Measurements from ENCODE around the gene NSMF.

Gene NSMF

DNA sequence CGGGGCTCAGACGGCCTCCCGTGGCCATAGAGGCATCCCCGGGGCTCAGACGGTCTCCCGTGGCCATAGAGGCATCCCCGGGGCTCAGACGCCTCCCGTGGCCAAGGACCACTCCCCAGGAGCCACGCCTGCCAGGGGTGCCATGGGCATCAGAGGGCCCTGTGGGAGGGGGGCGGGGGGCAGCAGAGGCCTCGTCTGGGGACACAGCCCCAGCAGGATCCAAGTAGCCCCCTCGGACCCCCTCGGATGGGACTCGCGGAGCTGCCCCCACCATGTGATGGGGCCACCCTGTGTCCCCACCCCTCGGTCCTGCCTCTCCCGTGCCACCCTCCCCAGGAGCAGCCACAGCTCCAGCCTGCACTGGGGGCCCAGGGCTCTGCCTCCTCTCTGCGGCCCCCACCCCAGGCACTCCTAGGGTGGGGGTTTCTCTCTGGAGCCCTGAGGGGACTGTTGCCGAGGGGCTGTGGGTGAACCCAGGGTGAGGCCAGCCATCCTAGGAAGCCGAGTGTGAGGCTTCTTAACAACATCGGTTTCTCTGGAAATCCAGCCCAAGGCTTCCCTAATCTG, 20.5 kb downstream of the NSMF start:
- Mint-ChIP-seq H3K9me3 (no peaks in the 10 kb centered on the region), H3K27ac (no peak overlapping the region), H3K36me3 (no peaks in the 10 kb centered on the region), H3K27me3 (peaks cover 60% of the 10 kb centered on the region), H3K4me3 (no peak overlapping the region), H3K4me1 (no peaks in the 10 kb centered on the region)
- no peak for ATAC-seq

DNA sequence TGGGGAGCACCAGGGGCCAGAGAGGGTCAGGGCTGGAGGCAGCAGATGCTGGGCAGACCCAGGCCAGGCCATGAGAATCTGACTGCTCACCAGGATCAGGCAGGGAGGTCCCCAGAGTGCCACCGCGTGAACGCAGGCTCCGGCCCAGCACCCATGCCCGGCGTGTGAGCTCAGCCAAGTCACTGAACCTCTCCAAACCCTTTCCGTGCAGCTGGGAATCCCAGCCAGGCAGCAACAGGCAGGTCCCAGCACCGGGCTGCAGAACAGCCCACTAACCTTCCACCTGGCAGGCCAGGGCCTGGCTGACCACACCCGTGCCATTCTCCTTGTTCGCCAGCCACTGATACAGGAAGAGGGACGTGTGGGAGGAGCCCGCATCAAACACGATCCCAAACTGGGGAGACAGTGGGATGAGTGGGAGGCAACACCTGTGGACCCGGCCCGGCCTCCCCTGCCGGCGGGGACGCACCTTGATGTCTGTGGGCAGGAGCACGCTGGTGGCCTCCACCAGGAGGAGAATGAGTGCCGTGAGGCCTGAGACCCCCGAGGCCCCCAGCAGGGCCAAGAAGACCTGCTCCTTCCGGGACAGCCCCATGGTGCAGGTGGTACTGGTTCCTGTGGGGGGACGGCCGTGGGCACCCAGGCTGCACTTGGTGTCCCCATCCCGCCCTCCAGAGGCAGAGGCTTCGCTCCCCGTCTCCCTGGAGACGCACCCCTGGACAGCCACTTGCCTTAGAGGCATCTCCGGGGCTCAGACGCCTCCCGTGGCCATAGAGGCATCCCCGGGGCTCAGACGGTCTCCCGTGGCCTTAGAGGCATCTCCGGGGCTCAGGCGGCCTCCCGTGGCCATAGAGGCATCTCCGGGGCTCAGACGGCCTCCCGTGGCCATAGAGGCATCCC, 21.2 kb downstream of the NSMF start:
- Mint-ChIP-seq H3K9me3 (no peaks in the 10 kb centered on the region), H3K4me1 (no peaks in the 10 kb centered on the region), H3K36me3 (no peaks in the 10 kb centered on the region), H3K4me3 (no peak overlapping the region), H3K27me3 (peaks cover 53% of the 10 kb centered on the region), H3K27ac (no peak overlapping the region)
- ATAC-seq = no peak

DNA sequence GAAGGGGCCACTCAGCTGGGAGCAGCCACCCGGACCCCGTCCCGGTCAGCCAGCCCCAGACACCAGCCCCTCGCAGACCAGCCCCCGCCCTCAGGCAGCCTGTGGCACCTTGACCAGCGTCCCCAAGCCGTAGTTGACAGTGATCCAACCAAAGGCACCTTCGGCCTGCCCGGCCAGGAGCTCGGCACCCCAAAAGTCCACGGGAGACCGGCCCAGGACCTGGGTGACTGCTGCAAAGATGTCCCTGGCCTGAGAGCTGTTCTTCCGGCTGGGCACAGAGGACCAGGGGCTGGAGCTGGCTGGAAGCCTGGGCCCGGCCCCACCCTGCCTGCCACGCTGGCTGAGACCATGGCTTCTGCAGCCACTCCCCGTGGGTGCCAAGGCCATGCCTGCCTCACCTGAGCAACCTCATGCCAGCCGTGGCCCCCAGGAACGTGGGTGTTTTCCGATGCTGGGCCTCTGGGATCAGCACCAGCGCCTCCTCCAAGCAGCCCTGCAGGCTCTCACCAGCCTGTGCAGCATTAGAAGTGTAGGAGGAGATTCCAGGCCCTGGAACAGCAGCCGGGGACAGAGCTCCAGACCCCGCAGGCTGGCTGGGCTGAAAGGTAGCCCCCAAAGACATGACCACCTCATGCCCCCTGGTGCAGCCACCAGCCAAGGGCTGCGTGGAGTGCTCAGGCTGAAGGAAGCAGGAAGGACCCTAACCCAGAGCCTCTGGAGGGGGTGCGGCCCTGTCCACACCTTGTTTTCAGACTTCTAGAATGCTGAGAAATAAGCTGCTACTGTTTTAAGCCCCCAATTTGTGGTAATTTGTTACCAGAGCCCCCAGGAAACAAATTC, 22.2 kb downstream of the NSMF start:
- no peaks in the 10 kb centered on the region for H3K9me3 Mint-ChIP-seq
- no peaks in the 10 kb centered on the region for H3K36me3 Mint-ChIP-seq
- no peaks in the 10 kb centered on the region for H3K4me1 Mint-ChIP-seq
- H3K27ac Mint-ChIP-seq = no peak overlapping the region
- no peak for ATAC-seq
- H3K4me3 Mint-ChIP-seq = no peak overlapping the region
- H3K27me3 Mint-ChIP-seq = peaks cover 47% of the 10 kb centered on the region

DNA sequence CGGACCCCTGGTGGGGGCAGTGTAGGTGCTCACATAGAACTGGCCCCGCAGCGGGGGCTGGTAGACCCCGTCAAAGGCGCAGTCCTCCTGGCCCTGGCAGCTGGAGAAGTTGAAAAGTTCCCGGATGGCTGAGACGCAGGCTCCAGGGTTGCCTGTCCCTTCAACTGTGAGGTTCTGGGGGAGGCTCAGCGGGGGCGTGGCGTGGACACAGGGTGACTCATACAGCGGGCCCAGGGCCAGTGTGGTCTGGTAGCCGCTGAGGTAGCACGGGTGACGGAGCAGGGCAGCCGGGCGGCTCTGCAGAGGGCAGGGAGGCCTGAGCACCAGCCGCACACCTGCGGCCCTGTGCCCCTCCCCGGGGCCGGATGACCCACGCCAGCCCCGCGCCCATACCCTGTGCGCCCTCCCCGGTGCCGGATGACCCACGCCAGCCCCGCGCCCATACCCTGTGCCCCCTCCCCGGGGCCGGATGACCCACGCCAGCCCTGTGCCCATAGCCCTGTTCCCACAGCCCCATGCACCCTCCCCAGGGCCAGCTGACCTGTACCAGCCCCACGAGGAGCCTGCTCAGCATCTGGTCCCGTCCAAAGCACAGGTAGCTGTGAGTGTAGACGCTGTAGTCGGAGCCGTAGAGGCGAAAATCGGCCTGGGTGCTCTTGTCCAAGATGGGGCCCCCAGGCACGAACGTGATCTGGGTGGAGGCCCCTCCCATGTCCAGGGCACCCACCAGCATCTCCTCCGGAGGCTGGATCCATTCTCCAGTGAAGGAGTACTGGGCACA, 23.0 kb downstream of the NSMF start:
- H3K27ac Mint-ChIP-seq = no peak overlapping the region
- ATAC-seq = peak; percentile 55
- H3K36me3 Mint-ChIP-seq = no peaks in the 10 kb centered on the region
- no peaks in the 10 kb centered on the region for H3K9me3 Mint-ChIP-seq
- H3K27me3 Mint-ChIP-seq = peaks cover 50% of the 10 kb centered on the region
- no peaks in the 10 kb centered on the region for H3K4me1 Mint-ChIP-seq
- H3K4me3 Mint-ChIP-seq = no peak overlapping the region

DNA sequence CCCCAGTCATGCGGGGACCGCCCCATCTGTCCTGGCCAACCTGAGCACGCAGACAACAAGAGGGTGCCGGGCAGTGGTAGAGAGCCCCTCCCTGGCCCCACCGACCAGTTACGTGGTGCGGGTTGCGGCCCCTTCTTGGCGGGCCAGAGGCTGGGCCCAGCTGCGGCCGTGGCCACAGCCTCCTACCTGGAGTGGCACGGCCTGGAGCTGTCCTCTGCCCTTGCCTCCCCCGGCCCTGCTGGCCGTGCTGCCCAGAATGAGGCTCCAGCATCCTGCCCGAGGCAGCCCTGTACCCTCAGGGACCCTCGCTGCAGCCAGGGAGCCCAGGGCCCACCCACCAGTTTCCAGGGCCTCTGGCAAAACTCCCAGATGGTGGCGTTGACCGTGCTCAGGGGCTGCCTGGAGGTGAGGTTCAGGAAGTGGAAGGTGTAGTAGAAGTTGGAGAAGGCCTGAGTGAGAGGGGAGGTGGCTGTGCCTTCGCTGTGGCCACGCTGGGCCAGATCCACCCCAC, 23.7 kb downstream of the NSMF start:
- Mint-ChIP-seq H3K4me1 (no peaks in the 10 kb centered on the region), H3K27me3 (peaks cover 54% of the 10 kb centered on the region), H3K9me3 (no peaks in the 10 kb centered on the region), H3K27ac (no peak overlapping the region), H3K36me3 (no peaks in the 10 kb centered on the region), H3K4me3 (no peak overlapping the region)
- no peak for ATAC-seq

DNA sequence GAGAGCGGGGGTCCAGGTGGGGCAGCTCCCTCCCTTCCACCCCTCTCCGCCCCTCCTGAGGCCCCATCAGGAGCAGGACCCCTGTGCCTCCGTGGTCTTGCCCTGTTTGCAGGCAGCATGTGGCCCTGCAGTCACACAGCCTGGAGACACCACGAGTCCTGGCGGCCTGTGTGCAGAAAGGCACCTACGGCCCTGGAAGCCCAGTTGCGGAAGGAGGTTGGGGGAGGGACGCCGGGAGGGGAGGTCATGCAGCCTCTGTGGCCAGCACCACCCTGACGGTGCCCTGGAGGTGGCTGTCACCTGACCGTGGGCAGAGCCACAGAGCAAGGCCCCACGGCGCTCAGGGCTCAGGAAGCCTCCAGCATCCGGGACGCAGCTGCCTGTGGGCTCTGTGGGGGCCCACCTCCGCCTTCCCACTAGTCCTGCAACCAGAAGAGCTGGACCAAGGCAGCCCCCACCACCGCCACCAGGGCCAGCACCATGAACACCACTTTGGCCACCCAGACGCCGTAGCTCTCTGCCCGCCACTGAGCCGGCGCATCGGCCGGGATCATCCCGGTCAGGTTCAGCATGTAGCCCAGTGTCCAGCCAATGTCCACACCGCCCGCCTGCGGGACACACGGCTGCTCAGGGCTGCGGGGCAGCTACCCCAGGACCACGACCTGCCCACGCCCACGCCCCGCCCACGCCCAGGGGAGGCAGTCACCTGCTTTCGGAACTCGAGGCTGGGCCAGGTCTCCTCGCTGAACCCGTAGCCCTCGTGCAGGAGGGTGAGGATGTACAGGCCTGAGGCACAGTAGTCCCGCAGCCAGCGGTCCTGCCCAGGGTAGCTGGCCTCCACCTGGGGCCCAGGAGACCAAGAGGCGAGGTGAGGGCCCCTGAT, 24.4 kb downstream of the NSMF start:
- peaks cover 2% of the 10 kb centered on the region for H3K4me1 Mint-ChIP-seq
- H3K27ac Mint-ChIP-seq = no peak overlapping the region

DNA sequence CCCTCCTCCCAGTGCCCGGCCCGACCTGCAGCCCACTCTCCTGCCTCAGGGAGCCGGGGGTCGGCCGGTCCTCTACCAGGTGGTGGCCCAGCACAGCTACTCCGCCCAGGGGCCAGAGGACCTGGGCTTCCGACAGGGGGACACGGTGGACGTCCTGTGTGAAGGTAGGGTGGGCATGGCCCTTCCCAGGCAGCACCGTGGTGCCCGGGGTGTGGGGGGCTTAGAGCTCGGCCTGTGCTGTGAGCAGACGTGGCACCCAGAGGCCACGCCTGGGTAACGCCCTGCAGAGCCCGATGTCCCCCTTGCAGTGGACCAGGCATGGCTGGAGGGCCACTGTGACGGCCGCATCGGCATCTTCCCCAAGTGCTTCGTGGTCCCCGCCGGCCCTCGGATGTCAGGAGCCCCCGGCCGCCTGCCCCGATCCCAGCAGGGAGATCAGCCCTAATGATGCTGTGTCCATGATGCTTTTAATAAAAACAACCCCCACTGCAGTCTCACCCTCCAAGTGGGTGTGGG, 25.2 kb downstream of the NSMF start:
- Mint-ChIP-seq H3K4me1 (peaks cover 9% of the 10 kb centered on the region), H3K27ac (no peak overlapping the region), H3K36me3 (no peaks in the 10 kb centered on the region), H3K27me3 (peaks cover 44% of the 10 kb centered on the region), H3K4me3 (no peak overlapping the region), H3K9me3 (no peaks in the 10 kb centered on the region)
- ATAC-seq = no peak

More for the DNA sequence above, 24.4 kb downstream of the NSMF start:
- Mint-ChIP-seq H3K36me3 (no peaks in the 10 kb centered on the region), H3K4me3 (no peak overlapping the region), H3K9me3 (no peaks in the 10 kb centered on the region), H3K27me3 (peaks cover 52% of the 10 kb centered on the region)
- no peak for ATAC-seq

DNA sequence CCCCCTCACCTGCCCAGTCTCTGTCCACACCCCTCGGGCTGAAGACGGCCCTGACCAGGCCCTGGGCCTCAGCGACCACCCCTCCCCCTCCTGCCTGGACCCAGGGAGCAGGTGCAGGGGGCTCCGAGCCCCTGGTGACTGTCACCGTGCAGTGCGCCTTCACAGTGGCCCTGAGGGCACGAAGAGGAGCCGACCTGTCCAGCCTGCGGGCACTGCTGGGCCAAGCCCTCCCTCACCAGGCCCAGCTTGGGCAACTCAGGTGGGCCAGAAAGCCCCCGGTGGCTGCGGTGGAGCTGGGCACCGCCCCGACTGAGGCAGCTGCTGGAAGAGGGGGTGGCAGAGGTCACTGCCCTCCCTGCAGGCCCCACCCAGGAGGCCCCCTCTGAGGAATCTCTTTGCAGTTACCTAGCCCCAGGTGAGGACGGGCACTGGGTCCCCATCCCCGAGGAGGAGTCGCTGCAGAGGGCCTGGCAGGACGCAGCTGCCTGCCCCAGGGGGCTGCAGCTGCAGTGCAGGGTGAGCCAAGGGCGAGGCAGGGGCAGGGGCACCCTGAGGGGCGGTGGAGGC, 25.7 kb downstream of the NSMF start:
- no peaks in the 10 kb centered on the region for H3K9me3 Mint-ChIP-seq
- H3K27me3 Mint-ChIP-seq = peaks cover 41% of the 10 kb centered on the region
- H3K36me3 Mint-ChIP-seq = no peaks in the 10 kb centered on the region
- H3K4me1 Mint-ChIP-seq = peaks cover 14% of the 10 kb centered on the region
- H3K4me3 Mint-ChIP-seq = no peak overlapping the region
- ATAC-seq = no peak
- no peak overlapping the region for H3K27ac Mint-ChIP-seq

DNA sequence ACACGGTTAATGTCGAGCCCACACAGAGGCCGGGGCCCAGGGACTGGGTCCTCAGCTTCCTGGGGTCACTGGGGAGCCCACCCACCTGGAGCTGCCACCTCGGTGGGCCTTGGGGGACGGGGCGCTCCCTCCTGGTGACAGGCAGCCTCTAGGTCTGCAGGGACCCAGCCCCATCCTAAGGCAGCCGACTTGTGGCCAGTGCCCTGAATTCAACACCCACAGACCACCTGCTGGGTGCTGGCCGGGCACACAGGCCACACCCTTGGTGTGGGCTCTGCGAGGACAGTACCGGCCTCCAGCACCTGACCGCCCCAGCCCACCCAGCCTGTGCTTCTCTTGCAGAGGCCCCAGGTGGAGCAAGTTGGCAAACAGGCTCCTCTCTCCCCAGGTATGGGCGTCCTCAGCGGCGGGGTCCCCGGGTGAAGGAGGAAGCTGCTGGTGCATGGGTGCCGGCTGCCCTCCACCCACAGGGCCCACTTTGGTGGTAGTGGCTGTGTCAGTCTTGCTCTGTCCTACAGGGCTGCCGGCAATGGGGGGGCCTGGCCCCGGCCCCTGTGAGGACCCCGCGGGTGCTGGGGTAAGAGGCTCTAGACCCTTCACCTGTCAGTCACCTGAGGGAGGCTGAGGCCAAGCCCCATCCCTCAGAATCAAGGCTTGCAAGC, 26.3 kb downstream of the NSMF start:
- no peak for ATAC-seq
- peaks cover 36% of the 10 kb centered on the region for H3K27me3 Mint-ChIP-seq
- H3K4me1 Mint-ChIP-seq = peaks cover 14% of the 10 kb centered on the region
- no peaks in the 10 kb centered on the region for H3K36me3 Mint-ChIP-seq
- no peak overlapping the region for H3K4me3 Mint-ChIP-seq
- H3K27ac Mint-ChIP-seq = no peak overlapping the region
- no peaks in the 10 kb centered on the region for H3K9me3 Mint-ChIP-seq

DNA sequence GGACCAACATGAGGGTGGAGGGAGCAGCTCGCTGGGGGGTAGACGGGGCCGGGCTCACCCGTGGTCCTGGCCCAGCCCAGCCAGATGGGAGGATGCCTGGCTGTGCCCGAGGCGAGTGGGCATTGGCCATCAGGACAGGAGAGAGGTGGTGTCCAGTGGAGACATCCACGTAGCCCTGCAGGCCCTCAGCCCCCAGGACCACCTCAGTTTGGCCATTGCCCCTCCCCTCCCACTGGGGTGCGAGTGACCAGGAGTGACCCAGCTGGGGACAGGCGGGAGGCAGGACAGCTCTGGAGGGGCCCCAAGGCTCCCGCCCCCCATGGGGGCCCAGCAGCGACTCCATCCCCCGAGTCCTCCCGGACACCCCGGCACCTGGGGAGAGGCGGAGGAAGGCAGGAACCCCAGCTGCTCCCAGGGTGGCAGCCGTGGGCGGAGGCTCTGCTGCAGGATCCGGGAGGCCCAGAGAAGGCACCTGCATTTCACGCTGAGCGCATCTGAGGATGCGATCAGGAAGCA, 27.7 kb downstream of the NSMF start:
- Mint-ChIP-seq H3K27ac (no peak overlapping the region), H3K9me3 (no peaks in the 10 kb centered on the region), H3K36me3 (no peaks in the 10 kb centered on the region), H3K27me3 (peaks cover 31% of the 10 kb centered on the region), H3K4me1 (peaks cover 14% of the 10 kb centered on the region), H3K4me3 (no peak overlapping the region)
- no peak for ATAC-seq

DNA sequence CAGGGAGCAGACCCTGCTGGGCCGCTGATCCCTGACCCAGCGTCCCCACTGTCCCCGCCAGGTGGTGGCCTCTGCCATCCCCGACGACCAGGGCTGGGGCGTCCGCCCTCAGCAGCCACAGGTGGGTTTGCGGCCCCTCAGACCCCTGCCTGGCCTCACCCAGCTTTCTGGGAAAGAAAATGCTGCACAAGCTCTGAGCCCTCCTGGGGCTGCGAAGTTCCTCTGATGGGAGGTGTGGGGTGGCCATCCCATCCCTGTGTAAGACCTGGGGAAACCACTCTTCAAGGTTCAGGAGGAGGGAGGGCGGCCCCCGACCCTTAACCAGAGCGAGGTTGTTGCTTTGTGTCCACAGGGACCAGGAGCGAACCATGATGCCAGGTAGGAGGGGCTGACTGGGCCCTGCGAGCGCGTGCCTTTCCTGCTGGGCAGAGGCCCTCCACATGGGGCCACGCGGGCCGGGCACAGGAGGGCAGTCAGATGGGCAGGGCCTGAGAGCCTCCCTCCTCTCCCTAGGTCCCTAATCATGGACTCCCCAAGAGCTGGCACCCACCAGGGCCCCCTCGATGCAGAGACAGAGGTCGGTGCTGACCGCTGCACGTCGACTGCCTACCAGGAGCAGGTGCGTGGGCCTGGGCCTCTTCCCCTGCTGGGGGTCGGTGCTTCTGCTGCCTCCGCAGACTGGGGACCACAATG, 28.3 kb downstream of the NSMF start:
- no peaks in the 10 kb centered on the region for H3K9me3 Mint-ChIP-seq
- H3K27me3 Mint-ChIP-seq = peaks cover 31% of the 10 kb centered on the region
- no peaks in the 10 kb centered on the region for H3K36me3 Mint-ChIP-seq
- no peak overlapping the region for H3K4me3 Mint-ChIP-seq
- no peak overlapping the region for H3K27ac Mint-ChIP-seq
- H3K4me1 Mint-ChIP-seq = peaks cover 14% of the 10 kb centered on the region
- ATAC-seq = no peak

DNA sequence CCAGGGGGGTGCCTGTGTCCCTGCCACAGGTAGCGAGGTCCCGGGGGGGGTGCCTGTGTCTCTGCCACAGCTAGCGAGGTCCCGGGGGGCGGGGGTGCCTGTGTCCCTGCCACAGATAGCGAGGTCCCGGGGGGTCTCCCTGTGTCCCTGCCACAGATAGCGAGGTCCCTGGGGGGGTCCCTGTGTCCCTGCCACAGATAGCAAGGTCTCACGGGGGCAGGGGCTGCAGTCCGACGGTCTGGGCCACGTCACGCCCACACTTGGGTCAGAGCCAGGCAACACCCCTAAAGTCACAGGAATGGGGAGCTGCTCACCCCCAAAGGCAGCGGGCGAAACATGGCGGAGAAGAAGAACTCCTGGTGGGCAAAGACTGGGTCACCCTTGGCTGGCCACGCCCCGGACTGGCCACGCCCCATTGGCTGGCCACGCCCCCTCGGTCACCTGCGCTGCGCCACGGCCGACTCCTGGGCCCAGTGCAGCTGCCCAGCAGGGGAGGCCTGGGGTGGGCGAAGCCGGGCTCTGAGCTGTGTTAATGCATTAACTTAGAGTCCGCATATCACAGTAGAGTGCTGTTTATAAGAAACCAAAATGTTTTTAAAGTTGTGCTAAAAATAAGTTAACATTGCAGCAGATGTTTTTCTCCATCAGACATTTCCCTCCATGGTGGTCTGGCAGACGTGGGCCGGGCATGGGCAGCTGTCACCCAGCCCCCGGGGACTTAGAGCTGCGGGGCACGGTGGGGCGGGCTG, 29.0 kb downstream of the NSMF start:
- Mint-ChIP-seq H3K27me3 (peaks cover 24% of the 10 kb centered on the region), H3K9me3 (no peaks in the 10 kb centered on the region), H3K36me3 (no peaks in the 10 kb centered on the region), H3K27ac (no peak overlapping the region), H3K4me1 (peaks cover 14% of the 10 kb centered on the region), H3K4me3 (peak overlapping the region; percentile 47)
- ATAC-seq = peak; percentile 45
